HepG2 (cell line): ENCODE results near the gene TTLL8. TPM values are rescaled to one million over a fixed set of nuclear protein-coding genes. Genes with fewer than 3 reads are reported as not detected.

Experiments used
- ATAC-seq: fragments of 200-7000 bp; cut with Tn5 transposase; 3 replicates; pipeline ENCODE4 v1.9.1; 2020; ENCODE audit warnings: mild to moderate bottlenecking, moderate library complexity
- BruUV-seq: library from RNA; stranded (reverse); fragments of 400-500 nt; replicated peaks from 2 replicates; lab custom pipeline; 2021; lab: Mats Ljungman, UMichigan
- CTCF ChIA-PET: fragments of 300-600 bp; formaldehyde crosslinking; extraction: SDS; loops from one replicate; lab custom pipeline; 2021; ENCODE audit warnings: low total read pairs, inconsistent platforms, low intra/inter-chr PET ratio; lab: Yijun Ruan, JAX
- POLR2A ChIA-PET: fragments of 350-600 bp; sonication (Branson Sonifier 250); formaldehyde crosslinking; loops from one replicate; lab custom pipeline; 2020; ENCODE audit warnings: antibody characterized with exemption, inconsistent platforms; lab: Yijun Ruan, JAX
- DNase-seq: peaks from one replicate; pipeline ENCODE4 v3.0.0-alpha.2; 2015; ENCODE audit warnings: low spot score
- FAIRE-seq: peaks from 3 replicates; lab custom pipeline; 2011; peaks lifted over from hg19 to GRCh38; lab: Jason Lieb, UNC
- H2AFZ ChIP-seq: one replicate; pipeline ENCODE4 v1.6.1; 2011; ENCODE audit warnings: low read length, inconsistent platforms
- H3K27ac ChIP-seq: fragments of 300-600 bp; 3 replicates; pipeline ENCODE4 v1.8.0; 2011; ENCODE audit warnings: mixed run types, mild to moderate bottlenecking, mixed read lengths, low read length, inconsistent platforms; ENCODE audit not compliant: insufficient read depth; ENCODE audit errors: extremely low read length
- H3K27me3 ChIP-seq, 2 experiments: fragments of 200-600 bp in 1 of 2; 2 replicates in 1 of 2; 3 replicates in 1 of 2; pipeline versions ENCODE4 v1.6.0 to v1.8.0; 2011; ENCODE audit warnings: low read length in 2 of 2, mild to moderate bottlenecking in 2 of 2, moderate library complexity in 2 of 2, inconsistent platforms in 1 of 2; ENCODE audit not compliant: insufficient read depth in 2 of 2, control insufficient read depth in 1 of 2
- H3K36me3 ChIP-seq, 2 experiments: fragments of 200-600 bp in 1 of 2; replicated peaks in 1 of 2; 2 replicates in 1 of 2; 3 replicates in 1 of 2; pipeline versions ENCODE4 v1.5.1 to v1.8.0; 2011; ENCODE audit warnings: low read length in 2 of 2, inconsistent platforms in 1 of 2; ENCODE audit not compliant: insufficient read depth in 2 of 2, control insufficient read depth in 1 of 2
- H3K4me1 ChIP-seq: 2 replicates; pipeline ENCODE4 v1.5.1; 2012; ENCODE audit warnings: low read length, inconsistent platforms; ENCODE audit not compliant: insufficient read depth
- H3K4me2 ChIP-seq: 2 replicates; pipeline ENCODE4 v1.6.0; 2011; ENCODE audit warnings: low read depth, low read length, inconsistent platforms
- H3K4me3 ChIP-seq, 3 experiments: fragments of 200-600 bp in 1 of 3; sonication (generic), shearing (Covaris generic) in 1 of 3; replicated peaks in 1 of 3; 2 replicates each; pipeline ENCODE4 v1.5.1; 2011 to 2016; ENCODE audit warnings: low read length in 3 of 3, inconsistent platforms in 2 of 3, low read depth in 2 of 3, mild to moderate bottlenecking in 2 of 3, control low read depth in 1 of 3, mixed read lengths in 1 of 3; ENCODE audit not compliant: insufficient read depth in 1 of 3
- H3K79me2 ChIP-seq: one replicate; pipeline ENCODE4 v1.6.1; 2011; ENCODE audit warnings: low read length, inconsistent platforms; ENCODE audit not compliant: insufficient read depth
- H3K9ac ChIP-seq: 2 replicates; pipeline ENCODE4 v1.6.0; 2011; ENCODE audit warnings: mild to moderate bottlenecking, low read depth, low read length, inconsistent platforms; ENCODE audit not compliant: insufficient read depth
- H3K9me3 ChIP-seq: 2 replicates; pipeline ENCODE4 v1.5.1; 2012; ENCODE audit warnings: mild to moderate bottlenecking, low read length
- H4K20me1 ChIP-seq: 2 replicates; pipeline ENCODE4 v1.6.0; 2011; ENCODE audit warnings: inconsistent platforms, mild to moderate bottlenecking, low read length, moderate library complexity; ENCODE audit not compliant: insufficient read depth
- AGO2 ChIP-seq: fragments of 200-400 bp; formaldehyde crosslinking; optimal IDR thresholded peaks from 2 replicates; pipeline ENCODE3; 2017; ENCODE audit warnings: mild to moderate bottlenecking, low read depth, low read length, moderate library complexity
- CHD4 ChIP-seq: fragments of 200-600 bp; sonication (generic); IDR thresholded peaks from 2 replicates; pipeline ENCODE4 v1.7.0; 2017; ENCODE audit warnings: mild to moderate bottlenecking, low read length, borderline replicate concordance
- DNMT3B ChIP-seq: conservative IDR thresholded peaks from 2 replicates; pipeline ENCODE4 v1.6.1; 2016; ENCODE audit warnings: missing biosample characterization, control low read depth
- HNF4G ChIP-seq, 2 experiments: sonication (generic) in 1 of 2; formaldehyde crosslinking in 1 of 2; IDR thresholded peaks; 2 replicates each; pipeline versions ENCODE4 v1.4.0 to v1.6.1; 2011 to 2020; ENCODE audit warnings: borderline replicate concordance in 2 of 2, low read depth in 2 of 2, mild to moderate bottlenecking in 2 of 2, low read length in 1 of 2, missing genetic modification reagents in 1 of 2, moderate library complexity in 1 of 2
- MAFF ChIP-seq: IDR thresholded peaks from 2 replicates; pipeline ENCODE4 v1.6.1; 2011; ENCODE audit warnings: low read depth, low read length, improper control_type of control experiment
- SP5 ChIP-seq: IDR thresholded peaks from 2 replicates; pipeline ENCODE4 v1.6.1; 2016; ENCODE audit warnings: low read depth, borderline replicate concordance
- ZNF382 ChIP-seq: sonication (generic); formaldehyde crosslinking; IDR thresholded peaks from 2 replicates; pipeline ENCODE4 v1.5.0; 2020; ENCODE audit warnings: missing genetic modification reagents, mild to moderate bottlenecking, borderline replicate concordance
- ZNF530 ChIP-seq: sonication (generic); formaldehyde crosslinking; IDR thresholded peaks from 2 replicates; pipeline ENCODE4 v1.5.0; 2020; ENCODE audit warnings: low read depth, mild to moderate bottlenecking, missing genetic modification reagents
- ZNF605 ChIP-seq: sonication (generic); formaldehyde crosslinking; IDR thresholded peaks from 2 replicates; pipeline ENCODE4 v1.8.0; 2022; ENCODE audit warnings: mild to moderate bottlenecking, missing genetic modification reagents
- WGBS: methylation state at CpG from one replicate; pipeline ENCODE4 v1.1.6; 2017; ENCODE audit warnings: low lambda C conversion rate; 5-methylcytosine and 5-hydroxymethylcytosine counted together
- in situ Hi-C: cut with HindIII; loops from 2 replicates; pipeline ENCODE4 v1.10.0; 2017; ENCODE audit warnings: low pct_unique_long_range_greater_than_20kb; ENCODE audit not compliant: extremely low pct_ligation_motif_present
- intact Hi-C: fragments of 100-400 bp; cut with micrococcal nuclease; formaldehyde crosslinking; loops from one replicate; pipeline ENCODE4 v1.10.0; 2022; ENCODE audit not compliant: unreplicated experiment
- polyA plus RNA-seq, 8 experiments: library from polyadenylated mRNA; depleted of rRNA in 3 of 8; stranded (reverse) in 7 of 8; unstranded in 1 of 8; fragments of >200 nt; fragmentation: Illumina TruSeq in 4 of 8; extraction: Trizol in 4 of 8; gene quantifications; 2 replicates each; pipeline versions ENCODE4 v1.2.1 to v1.2.3, GENCODE V29; 2011 to 2016; ENCODE audit warnings: low read depth in 4 of 8, missing spikeins in 1 of 8, mixed read lengths in 1 of 8; ENCODE audit not compliant: insufficient read depth in 1 of 8
- total RNA-seq, 5 experiments: library from RNA; depleted of rRNA; stranded (reverse); fragments of >200 nt; fragmentation: Illumina TruSeq; extraction: Trizol; gene quantifications; 2 replicates each; pipeline ENCODE4 v1.2.3, GENCODE V29; 2016; ENCODE audit warnings: low read depth in 1 of 5
- TF ChIP-seq, protein P1 (sequence below): fragments of 450-650 bp; IDR thresholded peaks from 2 replicates; pipeline ENCODE4 v1.6.1; 2016
- TF ChIP-seq, protein P2 (sequence below): sonication (generic); formaldehyde crosslinking; IDR thresholded peaks from 2 replicates; pipeline ENCODE4 v1.4.0; 2020; ENCODE audit warnings: missing genetic modification reagents, borderline replicate concordance
- TF ChIP-seq, protein P3 (sequence below): sonication (generic); formaldehyde crosslinking; IDR thresholded peaks from 2 replicates; pipeline ENCODE4 v1.8.1; 2023; ENCODE audit warnings: missing genetic modification reagents, inconsistent platforms, borderline replicate concordance

TTLL8 gene
- total and polyA plus RNA-seq, 2 of the 13 experiments (the other 11 are each of a cell fraction or from before 2014, with no cell fraction given) = not detected

DNA sequence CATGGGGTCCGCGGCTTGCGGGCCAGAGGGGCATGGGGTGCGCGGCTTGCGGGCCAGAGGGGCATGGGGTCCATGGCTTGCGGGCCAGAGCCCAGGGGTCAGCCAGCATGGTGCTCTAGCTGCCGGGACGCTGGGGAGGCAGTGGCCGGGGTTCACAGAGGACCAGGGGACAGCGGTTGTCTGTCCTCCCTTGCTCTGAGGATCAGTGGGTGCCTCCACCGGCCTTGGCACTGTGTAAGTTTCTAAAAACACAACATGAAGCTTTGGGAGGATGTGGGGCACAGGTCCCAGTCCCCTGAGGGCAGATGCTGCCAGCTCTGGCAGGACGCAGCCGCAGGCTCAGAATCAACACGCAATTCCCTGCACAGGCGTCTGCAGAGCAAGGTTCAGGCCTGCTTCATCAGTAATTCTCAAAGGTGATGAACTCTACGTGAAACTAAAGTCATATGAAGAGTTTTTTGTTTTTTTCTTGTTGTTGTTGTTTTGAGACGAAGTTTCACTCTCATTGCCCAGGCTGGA, 24.2 kb upstream of the TTLL8 start (continued):
- TF ChIP-seq, protein P1, sequence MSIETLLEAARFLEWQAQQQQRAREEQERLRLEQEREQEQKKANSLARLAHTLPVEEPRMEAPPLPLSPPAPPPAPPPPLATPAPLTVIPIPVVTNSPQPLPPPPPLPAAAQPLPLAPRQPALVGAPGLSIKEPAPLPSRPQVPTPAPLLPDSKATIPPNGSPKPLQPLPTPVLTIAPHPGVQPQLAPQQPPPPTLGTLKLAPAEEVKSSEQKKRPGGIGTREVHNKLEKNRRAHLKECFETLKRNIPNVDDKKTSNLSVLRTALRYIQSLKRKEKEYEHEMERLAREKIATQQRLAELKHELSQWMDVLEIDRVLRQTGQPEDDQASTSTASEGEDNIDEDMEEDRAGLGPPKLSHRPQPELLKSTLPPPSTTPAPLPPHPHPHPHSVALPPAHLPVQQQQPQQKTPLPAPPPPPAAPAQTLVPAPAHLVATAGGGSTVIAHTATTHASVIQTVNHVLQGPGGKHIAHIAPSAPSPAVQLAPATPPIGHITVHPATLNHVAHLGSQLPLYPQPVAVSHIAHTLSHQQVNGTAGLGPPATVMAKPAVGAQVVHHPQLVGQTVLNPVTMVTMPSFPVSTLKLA = no peak
- TF ChIP-seq DNMT3B (CRISPR knock-in tag) = no peak
- TF ChIP-seq ZNF605 (CRISPR knock-in tag) = no peak
- TF ChIP-seq MAFF = no peak
- TF ChIP-seq ZNF530 (CRISPR knock-in tag) = no peak

DNA sequence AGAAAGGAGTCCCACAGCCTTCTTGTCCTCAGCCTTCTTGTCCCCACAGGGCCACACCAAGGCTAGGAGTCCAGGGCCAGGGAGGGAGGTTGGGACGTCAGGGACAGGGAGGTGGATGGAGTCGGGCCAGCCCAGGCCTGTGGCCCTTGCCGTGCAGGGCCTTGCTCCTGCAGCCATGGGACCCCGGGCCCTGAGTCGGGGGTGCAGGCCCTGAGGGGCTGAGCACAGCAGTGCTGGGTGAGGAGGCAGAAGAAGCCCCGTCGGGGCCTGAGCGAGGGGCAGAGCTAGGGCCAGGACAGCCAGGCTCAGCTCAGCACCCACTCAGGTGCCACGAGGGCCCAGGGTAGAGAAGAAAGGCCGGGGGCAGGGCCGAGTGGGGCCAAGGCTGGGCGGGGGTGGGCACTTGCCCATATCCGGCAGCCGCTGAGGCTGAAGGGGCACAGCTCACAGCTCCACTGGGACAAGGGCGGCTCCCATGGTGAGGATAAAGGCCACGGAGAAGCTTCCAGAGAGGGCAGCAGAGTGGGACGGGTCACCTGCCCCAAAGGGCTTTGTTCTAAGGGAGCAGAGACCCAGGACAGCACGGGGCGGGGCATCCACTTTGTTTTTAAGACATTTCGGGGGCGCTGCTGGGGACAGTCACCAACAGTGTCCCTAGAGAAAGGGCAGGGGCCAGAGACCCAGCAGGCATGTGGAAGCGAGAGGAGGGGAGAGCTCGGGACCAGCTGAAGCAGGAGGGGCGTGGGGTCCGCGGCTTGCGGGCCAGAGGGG, 23.5 kb upstream of the TTLL8 start:
- Histone ChIP-seq H3K9ac (no peak overlapping the region), H3K27ac (no peak overlapping the region), H2AFZ (no peak overlapping the region), H3K4me3 (no peak overlapping the region), H3K79me2 (no peaks in the 10 kb centered on the region), H3K4me2 (no peak overlapping the region), H3K4me1 (peaks cover 25% of the 10 kb centered on the region), H4K20me1 (no peaks in the 10 kb centered on the region), H3K36me3 (no peaks in the 10 kb centered on the region), H3K27me3 (peaks cover 5 to 53% of the 10 kb centered on the region in 2 experiments; a peak in 4 of 5 replicates), H3K9me3 (no peaks in the 10 kb centered on the region)
- TF ChIP-seq ZNF382 = no peak
- TF ChIP-seq AGO2 = no peak
- no peak for TF ChIP-seq CHD4
- TF ChIP-seq, protein P2, sequence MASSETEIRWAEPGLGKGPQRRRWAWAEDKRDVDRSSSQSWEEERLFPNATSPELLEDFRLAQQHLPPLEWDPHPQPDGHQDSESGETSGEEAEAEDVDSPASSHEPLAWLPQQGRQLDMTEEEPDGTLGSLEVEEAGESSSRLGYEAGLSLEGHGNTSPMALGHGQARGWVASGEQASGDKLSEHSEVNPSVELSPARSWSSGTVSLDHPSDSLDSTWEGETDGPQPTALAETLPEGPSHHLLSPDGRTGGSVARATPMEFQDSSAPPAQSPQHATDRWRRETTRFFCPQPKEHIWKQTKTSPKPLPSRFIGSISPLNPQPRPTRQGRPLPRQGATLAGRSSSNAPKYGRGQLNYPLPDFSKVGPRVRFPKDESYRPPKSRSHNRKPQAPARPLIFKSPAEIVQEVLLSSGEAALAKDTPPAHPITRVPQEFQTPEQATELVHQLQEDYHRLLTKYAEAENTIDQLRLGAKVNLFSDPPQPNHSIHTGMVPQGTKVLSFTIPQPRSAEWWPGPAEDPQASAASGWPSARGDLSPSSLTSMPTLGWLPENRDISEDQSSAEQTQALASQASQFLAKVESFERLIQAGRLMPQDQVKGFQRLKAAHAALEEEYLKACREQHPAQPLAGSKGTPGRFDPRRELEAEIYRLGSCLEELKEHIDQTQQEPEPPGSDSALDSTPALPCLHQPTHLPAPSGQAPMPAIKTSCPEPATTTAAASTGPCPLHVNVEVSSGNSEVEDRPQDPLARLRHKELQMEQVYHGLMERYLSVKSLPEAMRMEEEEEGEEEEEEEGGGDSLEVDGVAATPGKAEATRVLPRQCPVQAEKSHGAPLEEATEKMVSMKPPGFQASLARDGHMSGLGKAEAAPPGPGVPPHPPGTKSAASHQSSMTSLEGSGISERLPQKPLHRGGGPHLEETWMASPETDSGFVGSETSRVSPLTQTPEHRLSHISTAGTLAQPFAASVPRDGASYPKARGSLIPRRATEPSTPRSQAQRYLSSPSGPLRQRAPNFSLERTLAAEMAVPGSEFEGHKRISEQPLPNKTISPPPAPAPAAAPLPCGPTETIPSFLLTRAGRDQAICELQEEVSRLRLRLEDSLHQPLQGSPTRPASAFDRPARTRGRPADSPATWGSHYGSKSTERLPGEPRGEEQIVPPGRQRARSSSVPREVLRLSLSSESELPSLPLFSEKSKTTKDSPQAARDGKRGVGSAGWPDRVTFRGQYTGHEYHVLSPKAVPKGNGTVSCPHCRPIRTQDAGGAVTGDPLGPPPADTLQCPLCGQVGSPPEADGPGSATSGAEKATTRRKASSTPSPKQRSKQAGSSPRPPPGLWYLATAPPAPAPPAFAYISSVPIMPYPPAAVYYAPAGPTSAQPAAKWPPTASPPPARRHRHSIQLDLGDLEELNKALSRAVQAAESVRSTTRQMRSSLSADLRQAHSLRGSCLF (CRISPR knock-in tag) = no peak
- TF ChIP-seq, protein P3, sequence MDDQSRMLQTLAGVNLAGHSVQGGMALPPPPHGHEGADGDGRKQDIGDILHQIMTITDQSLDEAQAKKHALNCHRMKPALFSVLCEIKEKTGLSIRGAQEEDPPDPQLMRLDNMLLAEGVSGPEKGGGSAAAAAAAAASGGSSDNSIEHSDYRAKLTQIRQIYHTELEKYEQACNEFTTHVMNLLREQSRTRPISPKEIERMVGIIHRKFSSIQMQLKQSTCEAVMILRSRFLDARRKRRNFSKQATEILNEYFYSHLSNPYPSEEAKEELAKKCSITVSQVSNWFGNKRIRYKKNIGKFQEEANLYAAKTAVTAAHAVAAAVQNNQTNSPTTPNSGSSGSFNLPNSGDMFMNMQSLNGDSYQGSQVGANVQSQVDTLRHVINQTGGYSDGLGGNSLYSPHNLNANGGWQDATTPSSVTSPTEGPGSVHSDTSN (CRISPR knock-in tag) = no peak
- TF ChIP-seq HNF4G (IDR thresholded peaks at IDR 0.05; ENCODE audit: borderline replicate concordance, low read depth, low read length) = no peak
- no peak for TF ChIP-seq HNF4G (CRISPR knock-in tag; IDR thresholded peaks at IDR 0.05; ENCODE audit: borderline replicate concordance, low read depth)
- no peak for TF ChIP-seq SP5 (CRISPR knock-in tag)
- in situ Hi-C loops = no loop called here
- intact Hi-C loops = no loop called here
- ATAC-seq (no peak), FAIRE-seq (no peak), DNase-seq (no peak)
- 57% methylated on average over 24 of the region's 27 CpGs for WGBS
- BruUV-seq = no TSS peak
- ChIA-PET CTCF (no interaction called here), POLR2A (no interaction called here)
